GM13977 (cell line): ENCODE results near the gene FMNL2.
A peak's percentile ranks its signal among the peaks of the same experiment; 100 is the strongest.

Experiments used
- DNase-seq: peaks from one replicate; pipeline ENCODE4 v3.0.0; 2012; ENCODE audit warnings: low spot score
- CTCF ChIP-seq: IDR thresholded peaks from 2 replicates; pipeline ENCODE4 v1.5.1; 2012; ENCODE audit warnings: mild to moderate bottlenecking, control low read depth; ENCODE audit not compliant: insufficient read depth; ENCODE audit errors: extremely low read depth, missing control alignments
- in situ Hi-C: fragments of 300-500 bp; cut with MboI; formaldehyde crosslinking; loops from one replicate; pipeline ENCODE4 v1.12.0; 2022; ENCODE audit warnings: low sequenced_read_pairs, low pct_unique_long_range_greater_than_20kb, mixed read lengths, inconsistent platforms; ENCODE audit not compliant: unreplicated experiment

FMNL2 gene

GRCh38 chr2:152647552-152647951 is 312.6 kb downstream of the FMNL2 start:
- in situ Hi-C loops: no loop called here
- no peak for TF ChIP-seq CTCF
- DNase-seq: no peak

GRCh38 chr2:152648336-152648735 is 313.4 kb downstream of the FMNL2 start:
- DNase-seq: no peak
- TF ChIP-seq CTCF: no peak
- in situ Hi-C loops: no loop called here

- in situ Hi-C loops: no loop called here
- TF ChIP-seq CTCF: no peak
- DNase-seq: no peak
Measured at GRCh38 chr2:152649997-152650396, 315.0 kb downstream of the FMNL2 start.

GRCh38 chr2:152650768-152651371 is 315.9 kb downstream of the FMNL2 start:
- TF ChIP-seq CTCF: no peak
- in situ Hi-C loops: no loop called here
- DNase-seq: no peak

GRCh38 chr2:152651834-152652233 is 316.9 kb downstream of the FMNL2 start:
- no peak for DNase-seq
- TF ChIP-seq CTCF: no peak
- in situ Hi-C loops: no loop called here

- in situ Hi-C loops: no loop called here
- TF ChIP-seq CTCF: no peak
- DNase-seq: no peak
Measured at GRCh38 chr2:152655880-152656279, 320.9 kb downstream of the FMNL2 start.

GRCh38 chr2:152657043-152657442 is 322.1 kb downstream of the FMNL2 start:
- in situ Hi-C loops: no loop called here
- TF ChIP-seq CTCF: no peak
- DNase-seq: peak; percentile 12
